BLaER1 treated with 17β-estradiol and CSF1 and Interleukin-3, amounts not matched to agents 10 nM and 100 nM (cell line): ENCODE measurements around the gene NEUROD2.

Source experiments
- H3K27ac ChIP-seq, 11 experiments: shearing (Covaris generic); formaldehyde crosslinking; 2 replicates each; pipeline ENCODE4 v1.8.1; 2022
- H3K27me3 ChIP-seq, 11 experiments: shearing (Covaris generic); formaldehyde crosslinking; 2 replicates each; pipeline ENCODE4 v1.8.1; 2022
- H3K36me3 ChIP-seq, 11 experiments: shearing (Covaris generic); formaldehyde crosslinking; 2 replicates each; pipeline ENCODE4 v1.8.1; 2022
- H3K4me1 ChIP-seq, 10 experiments: shearing (Covaris generic); formaldehyde crosslinking; 2 replicates each; pipeline ENCODE4 v1.8.1; 2022
- H3K4me2 ChIP-seq, 11 experiments: shearing (Covaris generic); formaldehyde crosslinking; 2 replicates each; pipeline ENCODE4 v1.8.1; 2022
- H3K4me3 ChIP-seq, 10 experiments: shearing (Covaris generic); formaldehyde crosslinking; 2 replicates each; pipeline ENCODE4 v1.8.1; 2022
- H3K9ac ChIP-seq, 11 experiments: shearing (Covaris generic); formaldehyde crosslinking; 2 replicates each; pipeline ENCODE4 v1.8.1; 2022
- H3K9me3 ChIP-seq, 11 experiments: shearing (Covaris generic); formaldehyde crosslinking; replicated peaks in 1 of 11; 2 replicates each; pipeline ENCODE4 v1.8.1; 2022
- H4K20me1 ChIP-seq, 11 experiments: shearing (Covaris generic); formaldehyde crosslinking; 2 replicates each; pipeline ENCODE4 v1.8.1; 2022
- Cebpa-rat ChIP-seq, 11 experiments: shearing (Covaris generic); IDR thresholded peaks; 2 replicates each; pipeline ENCODE4 v1.8.1; 2022

NEUROD2 gene

GRCh38 chr17:39607851-39608130 is at the start of gene NEUROD2:
Gene NEUROD2 (minus strand): TSS chr17:39607920. CDS start chr17:39606599, 1,321 bp downstream.
- no peak for TF ChIP-seq Cebpa-rat (IDR thresholded peaks at IDR 0.05)
- no peak within 1 kb of the TSS for H3K27ac ChIP-seq
- H3K4me3 ChIP-seq = peak within 1 kb of the TSS in 4 of 10 experiments; percentile 10 to 38 (median 32); a peak in 6 of 20 replicates
- H3K4me1 ChIP-seq = peaks cover 0 to 18% (median 10%) of the 10 kb centered on the region in 10 experiments; a peak in 11 of 20 replicates
- no peaks in the 10 kb centered on the region for H3K36me3 ChIP-seq
- peak within 1 kb of the TSS in 6 of 11 experiments; percentile 30 to 62 (median 56); a peak in 10 of 22 replicates for H3K4me2 ChIP-seq
- H3K27me3 ChIP-seq = peaks cover 71 to 89% (median 73%) of the 10 kb centered on the region in 11 experiments
- H3K9me3 ChIP-seq = no peaks in the 10 kb centered on the region
- no peak within 1 kb of the TSS for H3K9ac ChIP-seq
- H4K20me1 ChIP-seq = peaks cover 0 to 45% (median 23%) of the 10 kb centered on the region in 11 experiments; a peak in 19 of 22 replicates

GRCh38 chr17:39655105-39655504 is 47.4 kb upstream of the NEUROD2 start:
- Histone ChIP-seq H3K9me3 (no peaks in the 10 kb centered on the region), H3K4me3 (no peak overlapping the region), H3K27me3 (no peaks in the 10 kb centered on the region), H4K20me1 (peaks cover 68 to 96% (median 84%) of the 10 kb centered on the region in 11 experiments), H3K4me1 (peaks cover 48 to 67% (median 52%) of the 10 kb centered on the region in 10 experiments), H3K27ac (no peak overlapping the region), H3K36me3 (peaks cover under 1 to 65% (median 37%) of the 10 kb centered on the region in 11 experiments; a peak in 20 of 22 replicates), H3K4me2 (no peak overlapping the region), H3K9ac (no peak overlapping the region)
- TF ChIP-seq Cebpa-rat (IDR thresholded peaks at IDR 0.05) = no peak

DNA sequence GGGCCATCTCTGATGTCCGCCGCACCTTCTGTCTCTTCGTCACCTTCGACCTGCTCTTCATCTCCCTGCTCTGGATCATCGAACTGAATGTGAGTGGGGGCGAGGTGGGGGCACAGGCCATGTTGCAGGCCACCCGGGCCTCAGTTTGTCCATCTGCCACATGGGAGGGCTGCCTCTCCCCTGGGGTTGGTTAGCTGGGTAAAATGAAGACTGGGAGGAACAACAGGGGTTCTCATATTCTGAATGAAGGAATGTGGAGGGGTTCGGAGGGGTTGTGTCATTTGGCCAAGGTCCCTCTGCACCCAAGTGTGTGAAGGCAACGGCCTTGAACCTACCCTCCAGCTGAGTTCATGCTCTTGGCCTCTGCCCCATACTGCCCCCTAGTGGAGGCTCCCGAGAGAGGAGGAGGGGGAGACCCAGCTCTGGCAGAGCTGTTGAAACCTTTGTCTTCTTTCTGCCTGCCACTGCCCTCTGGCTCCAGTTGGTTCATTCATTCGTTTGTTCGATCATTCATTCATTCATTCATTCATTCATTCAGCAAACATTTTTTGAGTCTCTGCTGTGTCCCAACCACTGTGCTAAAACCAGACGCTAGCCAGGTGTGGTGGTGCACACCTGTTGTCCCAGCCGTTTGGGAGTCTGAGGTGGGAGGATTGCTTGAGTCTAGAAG is 46.1 kb upstream of the NEUROD2 start:
- Histone ChIP-seq H3K27ac (no peak overlapping the region), H3K36me3 (peaks cover 0 to 67% (median 46%) of the 10 kb centered on the region in 11 experiments; a peak in 17 of 22 replicates), H3K9me3 (no peaks in the 10 kb centered on the region), H3K4me3 (no peak overlapping the region), H3K27me3 (no peaks in the 10 kb centered on the region), H3K4me1 (peaks cover 35 to 63% (median 49%) of the 10 kb centered on the region in 10 experiments), H3K9ac (0 out of 22 replicates have a peak overlapping the region, but pooled peaks of 1 of the 11 experiments have one; percentile 15), H3K4me2 (no peak overlapping the region), H4K20me1 (peaks cover 81 to 98% (median 92%) of the 10 kb centered on the region in 11 experiments)
- TF ChIP-seq Cebpa-rat (IDR thresholded peaks at IDR 0.05) = no peak

DNA sequence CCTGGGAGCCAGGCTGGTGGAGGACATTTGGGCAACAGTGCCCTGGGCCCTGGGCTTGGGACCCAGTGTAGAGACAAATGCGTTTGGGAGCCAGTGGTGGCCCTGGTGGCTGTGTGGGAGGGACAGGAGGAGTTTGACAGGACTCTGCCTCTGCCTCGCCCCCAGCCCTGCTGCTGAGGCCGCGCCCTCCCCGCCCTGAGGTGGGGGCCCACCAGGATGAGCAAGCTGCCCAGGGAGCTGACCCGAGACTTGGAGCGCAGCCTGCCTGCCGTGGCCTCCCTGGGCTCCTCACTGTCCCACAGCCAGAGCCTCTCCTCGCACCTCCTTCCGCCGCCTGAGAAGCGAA is 45.6 kb upstream of the NEUROD2 start:
- Histone ChIP-seq H3K27me3 (no peaks in the 10 kb centered on the region), H3K4me2 (no peak overlapping the region; a peak in 1 of 22 replicates), H3K9me3 (no peaks in the 10 kb centered on the region), H3K9ac (0 out of 22 replicates have a peak overlapping the region, but pooled peaks of 1 of the 11 experiments have one; percentile 15), H3K36me3 (peaks cover 0 to 65% (median 46%) of the 10 kb centered on the region in 11 experiments; a peak in 17 of 22 replicates), H3K27ac (no peak overlapping the region), H3K4me3 (no peak overlapping the region), H4K20me1 (peaks cover 82 to 99% (median 92%) of the 10 kb centered on the region in 11 experiments), H3K4me1 (peaks cover 30 to 58% (median 47%) of the 10 kb centered on the region in 10 experiments)
- no peak for TF ChIP-seq Cebpa-rat (IDR thresholded peaks at IDR 0.05)

GRCh38 chr17:39652587-39653315 is 45.0 kb upstream of the NEUROD2 start:
- no peaks in the 10 kb centered on the region for H3K9me3 ChIP-seq
- peaks cover 79 to 98% (median 92%) of the 10 kb centered on the region in 11 experiments for H4K20me1 ChIP-seq
- no peak overlapping the region for H3K4me3 ChIP-seq
- H3K27me3 ChIP-seq = no peaks in the 10 kb centered on the region
- H3K9ac ChIP-seq = peak overlapping the region in 3 of 11 experiments; percentile 5 to 41 (median 15); a peak in 2 of 22 replicates
- peaks cover 0 to 60% (median 40%) of the 10 kb centered on the region in 11 experiments; a peak in 17 of 22 replicates for H3K36me3 ChIP-seq
- TF ChIP-seq Cebpa-rat (IDR thresholded peaks at IDR 0.05) = no peak
- no peak overlapping the region for H3K27ac ChIP-seq
- H3K4me2 ChIP-seq = peak overlapping the region in 4 of 11 experiments; percentile 27 to 62 (median 32); a peak in 3 of 22 replicates
- H3K4me1 ChIP-seq = peaks cover 25 to 53% (median 42%) of the 10 kb centered on the region in 10 experiments

GRCh38 chr17:39651923-39652586 is 44.3 kb upstream of the NEUROD2 start:
- no peaks in the 10 kb centered on the region for H3K27me3 ChIP-seq
- peaks cover 73 to 98% (median 97%) of the 10 kb centered on the region in 11 experiments for H4K20me1 ChIP-seq
- H3K27ac ChIP-seq = no peak overlapping the region; a peak in 1 of 22 replicates
- peaks cover 23 to 50% (median 37%) of the 10 kb centered on the region in 10 experiments for H3K4me1 ChIP-seq
- no peak overlapping the region for H3K4me3 ChIP-seq
- peak overlapping the region in 4 of 11 experiments; percentile 5 to 45 (median 18); a peak in 5 of 22 replicates for H3K9ac ChIP-seq
- H3K4me2 ChIP-seq = peak overlapping the region in 10 of 11 experiments; percentile 27 to 67 (median 55); a peak in 16 of 22 replicates
- H3K36me3 ChIP-seq = peaks cover 0 to 53% (median 35%) of the 10 kb centered on the region in 11 experiments; a peak in 17 of 22 replicates
- no peak for TF ChIP-seq Cebpa-rat (IDR thresholded peaks at IDR 0.05)
- H3K9me3 ChIP-seq = no peaks in the 10 kb centered on the region

GRCh38 chr17:39650121-39650579 is 42.4 kb upstream of the NEUROD2 start:
- Histone ChIP-seq H3K27me3 (no peaks in the 10 kb centered on the region), H3K9ac (no peak overlapping the region), H3K27ac (no peak overlapping the region), H3K4me1 (peaks cover 23 to 67% (median 39%) of the 10 kb centered on the region in 10 experiments), H4K20me1 (peaks cover 65 to 100% (median 99%) of the 10 kb centered on the region in 11 experiments), H3K4me2 (peak overlapping the region in 7 of 11 experiments; percentile 27 to 63 (median 55); a peak in 8 of 22 replicates), H3K36me3 (peaks cover 0 to 49% (median 24%) of the 10 kb centered on the region in 11 experiments; a peak in 17 of 22 replicates), H3K4me3 (no peak overlapping the region), H3K9me3 (no peaks in the 10 kb centered on the region)
- TF ChIP-seq Cebpa-rat (IDR thresholded peaks at IDR 0.05) = no peak

DNA sequence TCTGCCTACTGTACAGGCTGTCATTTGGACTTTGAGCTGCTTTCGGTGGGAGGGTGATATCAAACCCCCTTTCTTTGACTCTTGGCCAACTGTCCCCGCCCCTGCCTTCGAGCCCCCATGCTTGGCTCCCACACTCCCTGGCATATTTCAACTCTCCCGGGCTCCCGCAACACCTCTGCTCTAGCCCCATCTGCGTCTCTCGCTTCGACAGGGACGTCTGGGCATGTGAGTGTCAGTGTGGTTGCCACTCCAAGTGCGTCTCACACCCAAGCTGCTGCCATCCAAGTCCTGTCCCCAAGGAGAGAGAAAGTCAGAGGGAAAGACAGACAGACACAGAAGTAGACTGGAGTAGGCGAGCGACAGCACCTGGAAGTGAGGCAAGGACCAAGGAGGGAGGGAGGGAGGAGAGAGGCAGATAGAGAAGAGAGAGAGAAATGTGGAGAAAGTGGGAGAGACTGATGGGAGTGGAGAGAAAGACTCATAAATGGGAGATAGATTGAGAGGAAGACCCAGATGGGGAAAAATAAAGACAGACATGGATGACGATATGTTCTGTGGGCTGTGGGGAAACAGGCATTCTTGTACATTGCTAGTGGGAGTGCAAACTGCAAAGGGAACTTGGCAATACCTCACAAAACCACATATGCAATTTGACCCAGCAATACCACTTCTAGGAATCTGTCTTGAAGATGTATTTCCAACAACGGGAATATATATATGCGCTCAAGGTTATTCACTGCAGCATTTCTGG is 41.1 kb upstream of the NEUROD2 start:
- peaks cover 0 to 41% (median 19%) of the 10 kb centered on the region in 11 experiments; a peak in 14 of 22 replicates for H3K36me3 ChIP-seq
- H3K27me3 ChIP-seq = no peaks in the 10 kb centered on the region
- no peak overlapping the region for H3K27ac ChIP-seq
- 0 out of 22 replicates have a peak overlapping the region, but pooled peaks of 1 of the 11 experiments have one; percentile 8 for H3K9ac ChIP-seq
- H4K20me1 ChIP-seq = peaks cover 67 to 100% (median 99%) of the 10 kb centered on the region in 11 experiments
- 0 out of 22 replicates have a peak overlapping the region, but pooled peaks of 1 of the 11 experiments have one; percentile 11 for H3K4me2 ChIP-seq
- peaks cover 23 to 81% (median 42%) of the 10 kb centered on the region in 10 experiments for H3K4me1 ChIP-seq
- H3K9me3 ChIP-seq = no peaks in the 10 kb centered on the region
- TF ChIP-seq Cebpa-rat (IDR thresholded peaks at IDR 0.05) = no peak
- no peak overlapping the region for H3K4me3 ChIP-seq
